ENCODE data around the gene CEP128.

- no peak for TF ChIP-seq CTCF (IDR thresholded peaks at IDR 0.05)
- no peak for TF ChIP-seq POLR2A (IDR thresholded peaks at IDR 0.05)
Observed at GRCh38 chr14:80504781-80505180, 436.8 kb downstream of the CEP128 start.

Measured in uterus (tissue), 2 donors.